Fibroblast of the aortic adventitia (primary cell): ENCODE data around the gene SHOX. TPM values are rescaled to one million over a fixed set of nuclear protein-coding genes. Genes with fewer than 3 reads are reported as not detected.

Experiments used
- DNase-seq: peaks from one replicate; pipeline ENCODE4 v3.0.0-alpha.2; 2010; ENCODE audit warnings: low read depth
- H3K4me3 ChIP-seq: 2 replicates; pipeline ENCODE4 v1.5.1; 2011; ENCODE audit warnings: low read depth, mild to moderate bottlenecking, control low read depth, low read length, moderate library complexity
- total RNA-seq: library from RNA; depleted of rRNA; stranded (reverse); fragments of >200 nt; gene quantifications from 2 replicates; pipeline ENCODE4 v1.2.3, GENCODE V29; 2012; ENCODE audit warnings: low replicate concordance
- TF ChIP-seq, protein P1 (sequence below): IDR thresholded peaks from 2 replicates; pipeline ENCODE4 v1.5.1; 2011; ENCODE audit warnings: mild to moderate bottlenecking, low read length, control low read depth, inconsistent platforms; ENCODE audit not compliant: insufficient read depth

SHOX gene
- total RNA-seq, 1 donor: not detected

DNA sequence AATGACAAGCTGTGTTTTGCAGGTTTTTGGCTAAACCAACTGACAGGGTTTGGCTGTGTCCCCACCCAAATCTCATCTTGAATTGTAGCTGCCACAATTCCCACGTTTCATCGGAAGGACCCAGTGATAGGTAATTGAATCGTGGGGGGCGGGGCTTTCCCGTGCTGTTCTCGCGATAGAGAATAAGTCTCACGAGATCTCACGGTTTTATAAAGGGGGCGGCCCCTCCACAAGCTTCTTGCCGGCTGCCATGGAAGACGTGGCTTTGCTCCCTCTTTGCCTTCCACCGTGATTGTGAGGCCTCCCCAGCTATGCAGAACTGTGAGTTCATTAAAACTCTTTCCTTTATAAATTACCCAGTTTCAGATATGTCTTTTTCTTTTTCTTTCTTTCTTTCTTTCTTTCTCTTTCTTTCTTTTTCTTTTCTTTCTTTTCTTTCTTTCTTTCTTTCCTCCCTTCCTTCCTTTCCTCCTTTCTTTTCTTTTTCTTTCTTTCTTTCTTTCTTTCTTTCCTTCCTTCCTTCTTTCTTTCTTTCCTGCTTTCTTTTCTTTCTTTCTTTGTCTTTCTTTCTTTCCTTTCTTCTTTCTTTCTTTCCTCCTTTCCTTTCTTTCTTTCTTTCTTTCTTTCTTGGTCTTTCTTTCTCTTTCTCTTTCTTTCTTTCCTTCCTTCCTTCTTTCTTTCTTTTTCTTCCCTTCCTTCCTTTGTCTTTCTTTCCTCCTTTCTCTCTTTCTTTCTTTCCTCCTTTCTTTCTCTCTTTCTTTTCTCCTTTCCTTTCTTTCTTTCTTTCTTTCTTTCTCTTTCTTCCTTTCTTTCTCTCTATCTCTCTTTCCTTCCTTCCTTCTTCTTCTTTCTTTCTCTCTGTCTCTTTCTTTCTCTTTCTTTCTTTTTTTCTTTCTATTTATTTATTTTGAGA is 54.8 kb downstream of the SHOX start:
- DNase-seq: no peak
- no peak overlapping the region for H3K4me3 ChIP-seq
- TF ChIP-seq, protein P1, sequence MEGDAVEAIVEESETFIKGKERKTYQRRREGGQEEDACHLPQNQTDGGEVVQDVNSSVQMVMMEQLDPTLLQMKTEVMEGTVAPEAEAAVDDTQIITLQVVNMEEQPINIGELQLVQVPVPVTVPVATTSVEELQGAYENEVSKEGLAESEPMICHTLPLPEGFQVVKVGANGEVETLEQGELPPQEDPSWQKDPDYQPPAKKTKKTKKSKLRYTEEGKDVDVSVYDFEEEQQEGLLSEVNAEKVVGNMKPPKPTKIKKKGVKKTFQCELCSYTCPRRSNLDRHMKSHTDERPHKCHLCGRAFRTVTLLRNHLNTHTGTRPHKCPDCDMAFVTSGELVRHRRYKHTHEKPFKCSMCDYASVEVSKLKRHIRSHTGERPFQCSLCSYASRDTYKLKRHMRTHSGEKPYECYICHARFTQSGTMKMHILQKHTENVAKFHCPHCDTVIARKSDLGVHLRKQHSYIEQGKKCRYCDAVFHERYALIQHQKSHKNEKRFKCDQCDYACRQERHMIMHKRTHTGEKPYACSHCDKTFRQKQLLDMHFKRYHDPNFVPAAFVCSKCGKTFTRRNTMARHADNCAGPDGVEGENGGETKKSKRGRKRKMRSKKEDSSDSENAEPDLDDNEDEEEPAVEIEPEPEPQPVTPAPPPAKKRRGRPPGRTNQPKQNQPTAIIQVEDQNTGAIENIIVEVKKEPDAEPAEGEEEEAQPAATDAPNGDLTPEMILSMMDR: no peak

DNA sequence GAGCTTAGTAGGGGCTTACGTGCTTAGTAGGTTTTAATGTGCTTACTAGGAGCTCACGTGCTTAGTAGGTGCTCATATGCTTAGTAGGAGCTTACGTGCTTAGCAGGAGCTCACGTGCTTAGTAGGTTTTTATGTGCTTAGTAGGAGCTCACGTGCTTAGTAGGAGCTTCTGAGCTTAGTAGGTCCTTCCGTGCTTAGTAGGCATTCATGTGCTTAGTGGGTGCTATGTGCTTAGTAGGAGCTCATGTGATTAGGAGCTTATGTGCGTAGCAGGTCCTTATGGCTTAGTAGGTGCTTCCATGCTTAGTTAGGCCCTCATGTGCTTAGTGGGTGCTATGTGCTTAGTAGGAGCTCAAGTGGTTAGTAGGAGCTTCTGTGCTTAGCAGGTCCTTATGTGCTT is 59.4 kb downstream of the SHOX start:
- DNase-seq: no peak
- no peak overlapping the region for H3K4me3 ChIP-seq
- TF ChIP-seq, protein P1: no peak

DNA sequence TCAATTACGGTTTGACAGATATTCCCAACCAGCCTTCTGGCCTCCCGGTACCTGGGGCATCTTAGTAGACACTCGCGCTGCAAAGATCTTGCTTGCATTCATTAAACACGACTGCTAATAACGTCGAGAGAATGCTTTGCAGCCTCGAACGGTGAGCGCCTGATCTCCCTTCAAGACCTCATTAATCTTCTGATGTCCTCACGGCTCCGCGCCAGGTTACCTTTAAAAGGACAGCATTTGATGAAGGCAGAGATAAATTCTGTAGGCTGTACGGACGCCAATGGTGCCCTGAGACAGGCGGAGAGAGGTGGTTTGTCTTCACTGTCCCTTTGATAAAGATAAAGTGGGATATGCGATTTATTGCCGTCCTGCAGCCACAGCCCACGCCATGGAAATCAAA is 64.2 kb downstream of the SHOX start:
- TF ChIP-seq, protein P1: no peak
- no peak overlapping the region for H3K4me3 ChIP-seq
- DNase-seq: no peak

DNA sequence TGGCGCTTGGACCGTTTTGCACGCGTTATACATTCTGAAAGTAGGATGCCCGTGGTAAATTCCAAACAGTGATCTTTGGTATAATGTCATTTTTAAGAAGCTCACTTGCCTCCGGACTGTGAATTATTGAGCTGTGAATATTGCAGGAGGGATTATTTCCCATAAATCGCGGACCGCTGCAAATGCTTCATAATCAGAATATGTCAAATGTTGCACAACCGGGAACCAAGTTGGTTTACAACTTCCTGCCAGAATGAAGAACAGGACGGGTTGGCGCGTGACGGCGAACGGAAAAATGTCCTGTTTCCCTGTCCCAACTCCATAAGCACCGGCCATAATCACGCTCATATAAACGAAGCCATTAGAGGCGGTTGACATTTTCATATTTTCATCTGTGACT is 67.6 kb downstream of the SHOX start:
- DNase-seq: no peak
- no peak overlapping the region for H3K4me3 ChIP-seq
- TF ChIP-seq, protein P1: no peak

DNA sequence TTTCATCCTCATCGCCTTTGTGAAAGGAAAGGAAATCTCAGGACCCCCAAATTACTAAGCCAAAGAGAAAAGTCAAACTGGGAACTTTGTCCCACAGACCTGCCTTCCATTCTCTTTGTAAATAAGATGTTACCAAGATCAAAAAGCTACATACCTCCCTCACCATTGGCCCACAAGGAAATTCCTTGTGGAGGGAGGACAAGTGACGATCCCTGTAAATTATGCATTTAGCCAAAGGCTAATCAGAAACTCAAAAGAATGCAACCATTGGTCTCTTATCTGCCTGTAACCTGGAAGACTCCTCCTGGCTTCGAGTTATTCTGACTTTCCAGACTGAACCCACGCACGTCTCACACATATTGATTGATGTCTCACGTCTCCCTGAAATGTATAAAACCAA is 70.3 kb downstream of the SHOX start:
- no peak for DNase-seq

DNA sequence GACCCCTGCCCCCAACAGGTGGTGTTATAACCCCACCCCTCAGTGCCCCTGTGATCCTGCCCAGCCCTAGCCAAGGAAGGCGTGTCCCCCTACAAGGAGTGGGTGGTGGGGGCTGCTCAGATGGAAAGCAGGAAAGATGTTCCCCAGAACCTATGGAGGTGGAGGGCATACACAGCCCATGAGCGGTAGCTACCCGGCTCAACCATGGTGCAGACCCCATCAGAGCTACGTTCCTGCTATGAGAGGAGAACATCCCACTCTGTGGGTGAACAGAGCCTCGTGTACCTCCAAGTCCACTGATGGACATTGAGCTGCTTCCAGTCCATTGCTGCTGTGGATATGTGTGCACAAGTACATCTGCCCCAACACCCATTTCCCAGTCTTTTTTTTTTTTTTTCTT is 71.1 kb downstream of the SHOX start:
- no peak overlapping the region for H3K4me3 ChIP-seq
- TF ChIP-seq, protein P1: no peak
- DNase-seq: no peak

More for the DNA sequence above, 70.3 kb downstream of the SHOX start:
- TF ChIP-seq, protein P1: no peak
- no peak overlapping the region for H3K4me3 ChIP-seq

DNA sequence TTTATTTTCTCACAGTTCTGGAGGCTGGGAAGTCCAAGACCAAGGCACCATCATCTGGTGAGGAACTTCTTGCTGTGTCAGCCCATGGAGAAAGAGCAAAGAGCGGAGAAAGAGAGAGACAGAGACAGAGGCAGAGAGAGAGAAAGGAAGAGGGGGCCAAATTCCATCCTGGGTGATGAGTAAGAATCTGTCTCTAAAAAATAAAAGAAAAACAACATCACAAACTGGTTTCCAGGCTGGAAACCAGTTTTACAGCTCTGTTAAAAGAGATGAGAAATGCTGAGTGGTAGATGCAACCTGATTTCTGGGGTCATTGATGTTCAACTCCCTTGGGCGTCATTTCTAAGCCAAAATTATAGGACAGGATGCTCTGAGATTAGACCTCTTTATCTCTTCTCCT is 72.9 kb downstream of the SHOX start:
- DNase-seq: no peak
- TF ChIP-seq, protein P1: no peak
- H3K4me3 ChIP-seq: no peak overlapping the region
